Type B pancreatic cell (in vitro differentiated cells): ENCODE data around the gene CD93. TPM values are rescaled to one million over a fixed set of nuclear protein-coding genes. Genes with fewer than 3 reads are reported as not detected.

Experiments used
- DNase-seq: peaks from one replicate; pipeline ENCODE4 v3.0.0; 2021; ENCODE audit warnings: mixed read lengths; ENCODE audit not compliant: unreplicated experiment; ENCODE audit errors: extremely low spot score
- H3K27ac Mint-ChIP-seq: 2 replicates; pipeline ENCODE4 v1.8.0; 2021; ENCODE audit warnings: mild to moderate bottlenecking, mixed read lengths
- H3K27me3 Mint-ChIP-seq: 2 replicates; pipeline ENCODE4 v1.8.0; 2021; ENCODE audit warnings: mixed read lengths
- H3K36me3 Mint-ChIP-seq: 2 replicates; pipeline ENCODE4 v1.8.0; 2021; ENCODE audit warnings: mixed read lengths
- H3K4me1 Mint-ChIP-seq: one replicate; pipeline ENCODE4 v1.8.0; 2021; ENCODE audit warnings: mixed read lengths; ENCODE audit not compliant: unreplicated experiment
- H3K4me3 Mint-ChIP-seq: 2 replicates; pipeline ENCODE4 v1.8.0; 2021; ENCODE audit warnings: mild to moderate bottlenecking, mixed read lengths
- H3K9me3 Mint-ChIP-seq: 2 replicates; pipeline ENCODE4 v1.8.0; 2021; ENCODE audit warnings: mixed read lengths
- CTCF ChIP-seq: fragments of 200-600 bp; sonication (generic); conservative IDR thresholded peaks from 2 replicates; pipeline ENCODE4 v1.5.0; 2021; ENCODE audit warnings: antibody characterized with exemption, mild to moderate bottlenecking
- total RNA-seq: library from RNA; stranded (reverse); gene quantifications from 2 replicates; pipeline ENCODE4 v1.2.1, GENCODE V29; 2021; ENCODE audit warnings: low replicate concordance

Gene CD93
- total RNA-seq, 1 donor from 2014 or later, result 0.05 TPM

GRCh38 chr20:23118766-23119165, 32.6 kb upstream of the CD93 start:
- no peaks in the 10 kb centered on the region for H3K9me3 Mint-ChIP-seq
- H3K27me3 Mint-ChIP-seq, result peaks cover 14% of the 10 kb centered on the region
- TF ChIP-seq CTCF, result no peak
- DNase-seq, result no peak
- H3K4me1 Mint-ChIP-seq, result peaks cover 17% of the 10 kb centered on the region
- H3K27ac Mint-ChIP-seq, result no peak overlapping the region
- no peak overlapping the region for H3K4me3 Mint-ChIP-seq
- no peaks in the 10 kb centered on the region for H3K36me3 Mint-ChIP-seq

GRCh38 chr20:23118144-23118543, 32.0 kb upstream of the CD93 start:
- Mint-ChIP-seq H3K9me3 (no peaks in the 10 kb centered on the region), H3K4me3 (no peak overlapping the region), H3K36me3 (no peaks in the 10 kb centered on the region), H3K4me1 (peaks cover 17% of the 10 kb centered on the region), H3K27me3 (peaks cover 15% of the 10 kb centered on the region), H3K27ac (no peak overlapping the region)
- no peak for TF ChIP-seq CTCF
- DNase-seq, result no peak

- no peak for TF ChIP-seq CTCF
- Mint-ChIP-seq H3K4me1 (peaks cover 17% of the 10 kb centered on the region), H3K9me3 (no peaks in the 10 kb centered on the region), H3K36me3 (no peaks in the 10 kb centered on the region), H3K27me3 (peaks cover 17% of the 10 kb centered on the region), H3K27ac (no peak overlapping the region), H3K4me3 (no peak overlapping the region)
- no peak for DNase-seq
These were observed 31.6 kb upstream of the CD93 start for GRCh38 chr20:23117738-23118137.

GRCh38 chr20:23116311-23117089, 30.4 kb upstream of the CD93 start:
- Mint-ChIP-seq H3K36me3 (no peaks in the 10 kb centered on the region), H3K4me3 (no peak overlapping the region), H3K27me3 (peaks cover 13% of the 10 kb centered on the region), H3K9me3 (no peaks in the 10 kb centered on the region), H3K4me1 (peaks cover 17% of the 10 kb centered on the region), H3K27ac (no peak overlapping the region)
- DNase-seq, result no peak
- no peak for TF ChIP-seq CTCF

GRCh38 chr20:23115822-23116221, 29.7 kb upstream of the CD93 start:
- H3K27me3 Mint-ChIP-seq, result peaks cover 9% of the 10 kb centered on the region
- no peak overlapping the region for H3K4me3 Mint-ChIP-seq
- TF ChIP-seq CTCF, result no peak
- no peak for DNase-seq
- no peaks in the 10 kb centered on the region for H3K36me3 Mint-ChIP-seq
- H3K4me1 Mint-ChIP-seq, result peaks cover 17% of the 10 kb centered on the region
- no peak overlapping the region for H3K27ac Mint-ChIP-seq
- no peaks in the 10 kb centered on the region for H3K9me3 Mint-ChIP-seq
